ENCODE results near the gene KCNQ1. TPM values are rescaled to one million over a fixed set of nuclear protein-coding genes. Genes with fewer than 3 reads are reported as not detected.

KCNQ1 gene
- total RNA-seq, 1 donor from 2014 or later: 3.4 TPM

- H3K4me3 Mint-ChIP-seq (ENCODE audit: low read depth): no peak overlapping the region
- no peaks in the 10 kb centered on the region for H3K36me3 Mint-ChIP-seq (ENCODE audit: low read depth)
- no peaks in the 10 kb centered on the region for H3K27me3 Mint-ChIP-seq (ENCODE audit: low read depth)
- H3K9me3 Mint-ChIP-seq: peaks cover 51% of the 10 kb centered on the region
- H3K4me1 Mint-ChIP-seq (ENCODE audit: low read depth): no peaks in the 10 kb centered on the region
- intact Hi-C loops (cut with micrococcal nuclease): no loop called here
- DNase-seq (ENCODE audit: low spot score): no peak
- no peak overlapping the region for H3K27ac Mint-ChIP-seq
Measured at GRCh38 chr11:2825889-2826678, 381.3 kb downstream of the KCNQ1 start.

GRCh38 chr11:2826679-2827056 is 381.9 kb downstream of the KCNQ1 start:
- H3K27ac Mint-ChIP-seq: no peak overlapping the region
- no peaks in the 10 kb centered on the region for H3K4me1 Mint-ChIP-seq (ENCODE audit: low read depth)
- no peaks in the 10 kb centered on the region for H3K36me3 Mint-ChIP-seq (ENCODE audit: low read depth)
- H3K9me3 Mint-ChIP-seq: peaks cover 49% of the 10 kb centered on the region
- H3K27me3 Mint-ChIP-seq (ENCODE audit: low read depth): no peaks in the 10 kb centered on the region
- DNase-seq (ENCODE audit: low spot score): no peak
- intact Hi-C loops (cut with micrococcal nuclease): no loop called here
- H3K4me3 Mint-ChIP-seq (ENCODE audit: low read depth): no peak overlapping the region

- Mint-ChIP-seq H3K27ac (no peak overlapping the region), H3K27me3 (ENCODE audit: low read depth) (no peaks in the 10 kb centered on the region), H3K4me3 (ENCODE audit: low read depth) (no peak overlapping the region), H3K9me3 (peaks cover 43% of the 10 kb centered on the region), H3K36me3 (ENCODE audit: low read depth) (no peaks in the 10 kb centered on the region), H3K4me1 (ENCODE audit: low read depth) (no peaks in the 10 kb centered on the region)
- DNase-seq (ENCODE audit: low spot score): no peak
- intact Hi-C loops (cut with micrococcal nuclease): no loop called here
Measured at GRCh38 chr11:2827256-2827655, 382.4 kb downstream of the KCNQ1 start.

DNA sequence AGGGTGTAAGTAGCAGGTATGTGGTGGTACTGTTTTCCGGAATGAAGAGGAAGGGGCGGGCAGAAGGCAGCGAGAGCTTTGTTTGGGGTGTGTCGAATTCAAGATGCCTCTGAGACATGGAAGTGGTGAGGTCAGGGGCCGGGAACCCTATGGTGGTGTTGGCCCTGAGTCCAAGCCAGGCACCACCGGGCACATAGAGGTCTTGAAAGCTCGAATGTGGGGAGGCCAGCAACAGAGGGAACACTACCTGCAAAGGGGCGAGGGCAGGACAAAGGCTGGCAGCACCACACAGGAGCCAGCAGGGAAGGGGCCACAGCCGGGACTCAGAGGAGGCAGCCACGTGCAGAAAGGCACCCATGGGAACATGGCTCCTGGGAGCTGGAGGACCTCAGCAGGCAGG is 383.0 kb downstream of the KCNQ1 start:
- H3K4me3 Mint-ChIP-seq (ENCODE audit: low read depth): no peak overlapping the region
- peaks cover 38% of the 10 kb centered on the region for H3K9me3 Mint-ChIP-seq
- intact Hi-C loops (cut with micrococcal nuclease): no loop called here
- DNase-seq (ENCODE audit: low spot score): no peak
- no peaks in the 10 kb centered on the region for H3K27me3 Mint-ChIP-seq (ENCODE audit: low read depth)
- no peak overlapping the region for H3K27ac Mint-ChIP-seq
- H3K36me3 Mint-ChIP-seq (ENCODE audit: low read depth): no peaks in the 10 kb centered on the region
- H3K4me1 Mint-ChIP-seq (ENCODE audit: low read depth): no peaks in the 10 kb centered on the region

- H3K4me1 Mint-ChIP-seq (ENCODE audit: low read depth): no peaks in the 10 kb centered on the region
- no peak overlapping the region for H3K27ac Mint-ChIP-seq
- intact Hi-C loops (cut with micrococcal nuclease): no loop called here
- no peaks in the 10 kb centered on the region for H3K27me3 Mint-ChIP-seq (ENCODE audit: low read depth)
- no peak overlapping the region for H3K4me3 Mint-ChIP-seq (ENCODE audit: low read depth)
- DNase-seq (ENCODE audit: low spot score): no peak
- peaks cover 28% of the 10 kb centered on the region for H3K9me3 Mint-ChIP-seq
- H3K36me3 Mint-ChIP-seq (ENCODE audit: low read depth): no peaks in the 10 kb centered on the region
Measured at GRCh38 chr11:2828585-2829330, 383.9 kb downstream of the KCNQ1 start.

DNA sequence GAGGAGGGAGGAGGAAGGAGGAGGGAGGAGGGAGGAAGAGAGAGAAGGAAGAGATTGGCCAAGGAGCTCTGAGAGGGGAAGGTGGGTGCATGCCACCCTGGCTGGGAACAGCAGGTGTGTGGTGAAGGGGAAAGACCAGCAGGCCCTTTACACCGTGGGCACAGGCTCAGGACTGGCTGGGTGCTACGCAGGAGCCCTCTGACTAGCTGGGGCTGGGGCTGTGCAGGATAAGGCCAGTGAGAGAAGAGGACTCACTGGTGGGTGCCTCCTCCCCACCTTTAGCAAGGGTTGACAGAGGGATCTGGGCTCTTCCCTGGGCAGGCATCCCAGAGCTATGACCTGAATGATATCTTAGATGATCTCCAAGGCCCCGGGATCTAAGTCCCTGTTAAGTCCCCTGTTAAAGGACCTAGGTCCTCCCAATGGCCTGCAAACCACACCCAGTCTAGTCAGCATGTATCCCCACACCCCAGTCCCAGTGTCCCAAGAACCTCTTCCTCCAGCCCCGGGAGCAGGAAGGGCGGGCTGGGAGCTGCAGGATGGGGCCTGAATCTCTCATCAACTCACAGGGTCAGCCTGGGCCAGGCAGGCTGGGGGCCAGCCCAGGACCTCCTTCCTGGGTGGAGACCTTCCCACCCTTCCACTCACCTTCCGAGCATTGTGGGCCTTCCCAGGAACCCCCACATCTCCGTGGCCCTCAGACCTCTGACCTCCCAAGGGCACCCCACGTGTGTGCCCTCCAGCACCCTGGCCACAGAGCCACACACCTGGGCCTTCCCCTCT is 385.4 kb downstream of the KCNQ1 start:
- no peak for DNase-seq (ENCODE audit: low spot score)
- Mint-ChIP-seq H3K4me3 (ENCODE audit: low read depth) (no peak overlapping the region), H3K27ac (no peak overlapping the region), H3K36me3 (ENCODE audit: low read depth) (no peaks in the 10 kb centered on the region), H3K4me1 (ENCODE audit: low read depth) (no peaks in the 10 kb centered on the region), H3K27me3 (ENCODE audit: low read depth) (no peaks in the 10 kb centered on the region), H3K9me3 (peaks cover 21% of the 10 kb centered on the region)
- intact Hi-C loops (cut with micrococcal nuclease): no loop called here

- intact Hi-C loops (cut with micrococcal nuclease): no loop called here
- H3K27me3 Mint-ChIP-seq (ENCODE audit: low read depth): no peaks in the 10 kb centered on the region
- H3K27ac Mint-ChIP-seq: no peak overlapping the region
- no peak overlapping the region for H3K4me3 Mint-ChIP-seq (ENCODE audit: low read depth)
- no peaks in the 10 kb centered on the region for H3K36me3 Mint-ChIP-seq (ENCODE audit: low read depth)
- H3K4me1 Mint-ChIP-seq (ENCODE audit: low read depth): no peaks in the 10 kb centered on the region
- no peak for DNase-seq (ENCODE audit: low spot score)
- H3K9me3 Mint-ChIP-seq: peaks cover 21% of the 10 kb centered on the region
Measured at GRCh38 chr11:2830886-2831285, 386.1 kb downstream of the KCNQ1 start.

GRCh38 chr11:2831781-2832532 is 387.1 kb downstream of the KCNQ1 start:
- no peak for DNase-seq (ENCODE audit: low spot score)
- Mint-ChIP-seq H3K4me1 (ENCODE audit: low read depth) (no peaks in the 10 kb centered on the region), H3K27ac (no peak overlapping the region), H3K4me3 (ENCODE audit: low read depth) (no peak overlapping the region), H3K36me3 (ENCODE audit: low read depth) (no peaks in the 10 kb centered on the region), H3K9me3 (peaks cover 21% of the 10 kb centered on the region), H3K27me3 (ENCODE audit: low read depth) (no peaks in the 10 kb centered on the region)
- intact Hi-C loops (cut with micrococcal nuclease): no loop called here

DNA sequence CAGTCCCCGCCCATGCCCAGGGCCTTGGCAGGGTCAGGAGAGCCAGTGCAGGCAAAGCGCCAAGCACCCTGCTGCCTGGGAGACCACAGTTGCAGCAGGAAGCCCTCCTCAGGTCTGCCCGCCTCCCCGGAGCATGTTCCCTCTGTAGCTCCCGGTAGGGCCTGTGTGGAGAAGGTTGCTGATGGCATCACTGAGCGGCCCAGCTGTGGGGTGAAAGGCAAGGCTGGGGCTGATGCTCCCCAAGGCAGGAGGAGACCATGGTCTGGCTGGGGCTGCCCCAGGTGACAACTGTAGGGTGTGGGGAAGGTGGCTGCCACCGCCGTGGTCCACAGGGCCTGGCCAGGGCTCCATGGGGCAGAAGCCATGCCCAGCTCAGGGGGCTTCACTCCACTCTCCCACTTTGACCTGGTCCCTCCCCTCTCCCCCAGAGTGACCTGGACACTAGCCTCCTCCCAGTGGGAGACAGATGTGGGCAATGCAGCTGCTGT is 387.8 kb downstream of the KCNQ1 start:
- no peak overlapping the region for H3K4me3 Mint-ChIP-seq (ENCODE audit: low read depth)
- no peaks in the 10 kb centered on the region for H3K36me3 Mint-ChIP-seq (ENCODE audit: low read depth)
- H3K27ac Mint-ChIP-seq: no peak overlapping the region
- no peaks in the 10 kb centered on the region for H3K27me3 Mint-ChIP-seq (ENCODE audit: low read depth)
- H3K4me1 Mint-ChIP-seq (ENCODE audit: low read depth): no peaks in the 10 kb centered on the region
- no peak for DNase-seq (ENCODE audit: low spot score)
- H3K9me3 Mint-ChIP-seq: peaks cover 21% of the 10 kb centered on the region
- intact Hi-C loops (cut with micrococcal nuclease): no loop called here

GRCh38 chr11:2833051-2833715 is 388.4 kb downstream of the KCNQ1 start:
- Mint-ChIP-seq H3K4me3 (ENCODE audit: low read depth) (no peak overlapping the region), H3K27me3 (ENCODE audit: low read depth) (no peaks in the 10 kb centered on the region), H3K4me1 (ENCODE audit: low read depth) (no peaks in the 10 kb centered on the region), H3K9me3 (peaks cover 15% of the 10 kb centered on the region), H3K27ac (no peak overlapping the region), H3K36me3 (ENCODE audit: low read depth) (no peaks in the 10 kb centered on the region)
- no peak for DNase-seq (ENCODE audit: low spot score)
- intact Hi-C loops (cut with micrococcal nuclease): no loop called here

DNA sequence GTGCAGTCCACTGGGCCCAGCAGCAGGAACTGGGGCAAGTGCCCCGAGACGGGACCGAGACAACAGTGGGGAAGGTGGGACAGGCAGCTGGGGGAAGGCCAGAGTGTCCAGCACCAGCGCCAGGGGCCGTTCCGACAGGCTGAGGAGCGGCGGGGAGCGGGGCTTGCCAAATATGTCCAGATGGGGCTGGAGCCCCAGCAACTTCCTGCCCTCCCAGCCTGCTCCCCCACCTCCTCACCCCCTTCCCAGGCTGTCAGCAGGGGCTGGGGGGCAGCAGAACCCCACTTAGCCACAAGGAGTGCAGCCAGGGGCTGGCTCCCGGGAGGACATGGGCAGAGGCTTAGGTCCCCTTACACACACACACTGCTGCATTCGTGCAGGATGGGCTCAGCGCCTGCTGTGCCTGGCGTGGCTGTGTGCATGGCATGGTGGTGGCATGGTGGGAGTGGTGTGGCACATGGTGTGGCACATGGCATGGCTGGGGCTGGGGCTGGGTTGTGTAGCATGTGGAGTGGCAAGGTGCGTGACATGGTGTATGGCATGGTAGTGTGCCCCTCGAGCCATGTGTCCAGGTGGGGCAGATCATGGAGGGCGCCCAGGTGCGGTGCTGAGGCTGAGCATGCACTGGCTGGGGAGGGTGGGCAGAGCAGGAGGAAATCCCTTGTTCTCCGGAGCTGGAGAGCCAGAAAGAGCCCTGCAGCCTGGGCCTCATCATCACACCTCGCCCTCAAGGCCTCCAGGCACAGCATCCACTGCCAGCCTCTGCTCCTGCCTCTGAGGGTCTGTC is 389.1 kb downstream of the KCNQ1 start:
- Mint-ChIP-seq H3K4me1 (ENCODE audit: low read depth) (no peaks in the 10 kb centered on the region), H3K27me3 (ENCODE audit: low read depth) (no peaks in the 10 kb centered on the region), H3K36me3 (ENCODE audit: low read depth) (no peaks in the 10 kb centered on the region), H3K27ac (no peak overlapping the region), H3K4me3 (ENCODE audit: low read depth) (no peak overlapping the region), H3K9me3 (peaks cover 8% of the 10 kb centered on the region)
- DNase-seq (ENCODE audit: low spot score): no peak
- intact Hi-C loops (cut with micrococcal nuclease): no loop called here
